ENCODE data around the gene DDX28.

DNA sequence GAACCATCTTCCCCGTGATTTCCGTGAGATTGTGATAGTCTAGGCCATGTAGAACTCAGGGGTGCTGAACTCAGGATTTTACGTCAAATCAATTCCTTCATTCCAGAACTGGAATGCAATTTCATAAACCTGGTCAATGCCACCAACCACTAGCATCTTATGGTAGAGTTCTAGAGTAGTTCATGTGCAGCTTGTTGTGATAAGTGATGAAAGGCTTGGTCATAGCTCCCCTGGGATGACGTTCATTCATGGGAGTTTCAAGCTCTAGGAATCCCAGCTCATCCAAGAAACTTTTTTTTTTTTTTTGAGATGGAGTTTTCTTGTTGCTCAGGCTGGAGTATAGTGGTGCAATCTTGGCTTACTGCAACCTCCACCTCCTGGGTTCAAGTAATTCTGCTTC, 20.0 kb downstream of the DDX28 start:
- no peak for TF ChIP-seq CTCF (IDR thresholded peaks at IDR 0.05)
- TF ChIP-seq POLR2AphosphoS5 (IDR thresholded peaks at IDR 0.05), result no peak
